Activated CD4-positive, alpha-beta T cell treated with anti-CD3 and anti-CD28 coated beads for 1 hour (primary cell): ENCODE measurements around the gene MPRIP.
"Not testable (repeated sequence)": the region's sequence is repeated elsewhere in the genome, so short reads cannot be mapped to it uniquely, and the experiment has no call there.

Experiments used
- DNase-seq: peaks from one replicate; pipeline ENCODE4 v3.0.0-alpha.2; 2020

The MPRIP gene

DNA sequence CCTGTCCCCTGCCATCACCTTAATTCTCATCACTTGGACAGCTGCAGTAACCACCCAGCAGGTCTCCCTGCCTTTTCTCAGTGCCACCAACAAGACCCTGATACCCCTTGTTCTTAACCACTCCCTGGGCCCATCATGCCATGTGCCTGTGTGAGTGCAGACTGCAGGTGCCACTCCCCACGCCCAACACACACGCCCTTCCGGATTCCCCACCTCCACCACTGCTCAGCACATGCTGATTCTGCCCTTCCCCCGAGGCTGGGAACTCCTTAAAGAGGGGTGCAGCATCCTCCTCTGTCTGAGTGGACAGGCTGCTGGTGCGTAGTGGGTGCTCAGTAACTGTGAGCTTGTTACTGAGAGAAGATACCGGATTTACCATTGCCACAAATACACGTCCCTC is 111.5 kb downstream of the MPRIP start:
- no peak for DNase-seq

DNA sequence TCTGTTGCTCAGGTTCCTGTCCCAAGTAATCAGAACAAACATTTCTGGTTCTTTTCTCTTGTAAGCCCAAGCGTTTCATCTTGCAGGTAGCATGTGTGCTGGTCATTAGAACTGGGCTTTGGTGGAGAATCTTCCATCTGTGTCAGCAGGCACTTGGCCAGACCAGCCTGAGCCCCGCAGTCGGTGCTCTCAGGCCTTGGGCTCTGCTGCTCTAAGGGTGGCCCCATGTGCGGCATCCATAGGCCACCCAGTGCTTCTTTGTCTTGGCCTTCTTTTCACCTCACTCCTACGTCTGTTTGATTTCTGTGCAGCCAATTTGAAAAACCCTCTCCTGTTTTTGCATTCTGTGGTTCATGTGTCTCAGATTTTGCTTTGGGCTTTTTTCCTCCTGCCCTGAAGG is 112.3 kb downstream of the MPRIP start:
- no peak for DNase-seq

DNA sequence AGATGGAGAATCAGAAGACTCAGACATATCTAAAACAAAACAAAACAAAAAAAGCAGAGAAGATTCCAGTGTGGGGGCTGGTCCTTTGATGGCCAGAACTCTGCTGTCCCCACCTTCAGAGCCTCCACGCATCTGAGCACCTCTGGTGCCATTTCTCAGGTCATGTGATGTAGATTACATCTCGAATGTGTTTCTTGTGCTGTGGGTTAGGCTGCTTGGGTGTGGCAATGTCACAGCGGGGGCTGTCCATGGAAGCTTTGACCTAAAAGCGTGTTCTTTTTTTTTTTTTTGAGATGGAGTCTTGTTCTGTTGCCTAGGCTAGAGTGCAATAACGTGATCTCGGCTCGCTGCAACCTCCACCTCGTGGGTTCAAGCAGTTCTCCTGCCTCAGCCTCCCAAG is 112.7 kb downstream of the MPRIP start:
- no peak for DNase-seq

DNA sequence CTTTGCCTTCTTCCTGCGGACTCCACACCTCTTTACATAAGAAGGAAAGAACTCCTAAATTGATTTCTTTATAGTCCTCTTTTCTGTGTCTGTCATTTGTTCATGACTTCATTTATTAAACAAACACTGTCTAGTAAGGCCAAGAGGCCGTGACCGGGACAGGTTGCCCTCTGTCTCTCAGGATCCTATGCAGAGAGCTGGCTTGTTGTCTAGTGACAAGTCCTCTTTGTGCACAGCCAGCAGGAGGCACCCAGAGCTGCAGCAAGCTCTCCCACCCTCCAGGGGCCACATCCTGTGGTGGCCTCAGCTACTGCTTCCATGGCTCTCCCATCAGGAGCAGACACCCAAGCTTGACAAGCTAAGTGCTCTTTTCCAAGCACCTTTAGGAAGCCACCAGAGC is 113.3 kb downstream of the MPRIP start:
- no peak for DNase-seq

DNA sequence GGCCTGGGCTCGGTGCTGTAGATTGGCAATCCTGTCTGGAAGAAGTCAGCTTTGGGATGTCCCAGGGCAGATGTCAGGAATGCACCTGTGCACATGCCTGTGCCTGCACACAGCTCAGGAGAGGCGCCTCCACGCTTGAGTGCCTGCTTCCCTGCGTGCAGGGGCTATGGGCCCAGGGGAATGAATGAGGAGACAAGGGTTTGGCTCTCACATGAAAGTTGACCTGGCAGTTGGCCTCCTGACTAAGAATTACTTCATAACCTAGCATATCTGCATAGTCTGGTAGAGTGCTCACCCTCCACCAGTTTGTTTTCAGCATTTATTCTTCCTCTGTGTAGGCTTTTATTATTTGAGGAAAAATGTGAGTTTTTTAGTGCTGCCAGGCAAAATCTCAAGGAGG is 113.8 kb downstream of the MPRIP start:
- no peak for DNase-seq

DNA sequence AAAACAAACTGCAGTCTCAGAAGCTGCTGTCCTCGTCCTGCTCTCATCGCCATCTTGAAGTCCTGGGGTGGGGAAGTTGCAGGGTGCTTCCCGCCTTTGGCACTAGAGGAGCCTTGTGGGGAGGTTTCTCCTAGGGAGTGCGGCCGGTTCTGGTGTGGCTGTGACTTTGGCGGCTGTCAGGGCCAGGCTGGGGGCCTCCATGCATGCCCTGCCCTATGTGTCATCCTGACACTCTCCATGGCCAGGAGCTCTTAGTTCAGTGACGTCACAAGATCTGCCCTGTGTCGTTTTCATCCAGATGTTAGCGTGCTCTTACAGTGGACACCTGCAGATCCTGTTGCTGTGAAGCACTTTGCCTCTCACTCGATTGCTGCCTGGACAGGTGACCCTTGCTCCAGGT is 114.3 kb downstream of the MPRIP start:
- no peak for DNase-seq

DNA sequence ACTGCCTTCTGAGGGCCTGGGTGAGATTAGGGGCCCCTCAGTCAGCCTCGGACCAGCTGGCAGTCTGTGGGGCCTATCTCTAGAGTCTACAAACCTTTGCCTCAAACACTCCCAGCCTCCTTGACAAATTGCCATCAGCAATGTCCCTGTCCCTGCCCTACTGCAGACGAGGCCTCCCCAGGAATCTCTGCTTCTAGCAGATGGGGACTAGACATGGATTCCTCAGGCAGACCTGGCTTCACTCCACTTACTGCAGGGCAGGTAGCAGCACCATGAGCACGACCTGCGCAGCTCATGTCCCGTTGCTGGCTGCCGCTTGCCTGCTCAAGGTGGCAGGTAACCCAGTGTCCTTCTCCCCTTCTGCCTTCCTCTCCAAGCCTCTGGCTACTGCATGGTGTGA is 114.8 kb downstream of the MPRIP start:
- DNase-seq = no peak

DNA sequence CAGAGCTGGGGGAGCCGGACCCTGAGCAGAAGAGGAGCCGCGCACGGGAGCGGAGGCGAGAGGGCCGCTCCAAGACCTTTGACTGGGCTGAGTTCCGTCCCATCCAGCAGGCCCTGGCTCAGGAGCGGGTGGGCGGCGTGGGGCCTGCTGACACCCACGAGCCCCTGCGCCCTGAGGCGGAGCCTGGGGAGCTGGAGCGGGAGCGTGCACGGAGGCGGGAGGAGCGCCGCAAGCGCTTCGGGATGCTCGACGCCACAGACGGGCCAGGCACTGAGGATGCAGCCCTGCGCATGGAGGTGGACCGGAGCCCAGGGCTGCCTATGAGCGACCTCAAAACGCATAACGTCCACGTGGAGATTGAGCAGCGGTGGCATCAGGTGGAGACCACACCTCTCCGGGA is 116.2 kb downstream of the MPRIP start:
- not testable (repeated sequence) for DNase-seq

DNA sequence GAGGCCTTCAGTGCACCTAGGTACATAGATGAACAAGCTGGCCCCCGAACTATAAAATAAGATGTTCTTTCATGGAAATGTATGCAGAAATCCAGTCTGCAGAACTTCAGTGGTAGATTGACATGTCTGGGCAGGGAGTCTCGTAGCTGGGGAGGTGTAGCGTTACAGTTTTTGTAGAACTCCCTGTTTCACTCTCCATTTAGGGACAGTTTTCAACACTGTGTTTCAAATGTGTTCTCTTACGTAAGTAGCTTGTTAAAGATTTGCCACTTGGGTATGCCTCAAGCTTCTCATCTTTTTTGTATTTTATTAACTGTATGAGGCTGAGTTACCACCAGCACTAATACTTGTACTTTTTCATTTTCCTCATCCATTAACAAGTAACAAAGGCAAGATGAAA is 117.3 kb downstream of the MPRIP start:
- no peak for DNase-seq

DNA sequence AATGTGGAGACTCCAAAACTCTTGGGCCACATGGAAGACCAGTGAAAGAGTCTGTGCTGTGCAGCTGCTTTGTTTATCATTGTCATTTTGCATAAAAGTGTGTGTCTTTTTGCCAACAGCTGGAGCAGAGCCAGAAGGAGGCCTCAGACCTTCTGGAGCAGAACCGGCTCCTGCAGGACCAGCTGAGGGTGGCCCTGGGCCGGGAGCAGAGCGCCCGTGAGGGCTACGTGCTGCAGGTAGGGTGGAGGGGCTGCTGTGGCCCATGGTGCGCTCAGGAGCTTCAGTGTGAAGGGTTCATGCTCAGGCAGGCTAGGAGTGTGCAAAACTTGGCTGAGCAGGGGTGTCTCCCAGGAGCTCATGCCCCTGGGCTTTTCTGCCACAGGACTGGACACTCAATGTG is 118.9 kb downstream of the MPRIP start:
- no peak for DNase-seq

DNA sequence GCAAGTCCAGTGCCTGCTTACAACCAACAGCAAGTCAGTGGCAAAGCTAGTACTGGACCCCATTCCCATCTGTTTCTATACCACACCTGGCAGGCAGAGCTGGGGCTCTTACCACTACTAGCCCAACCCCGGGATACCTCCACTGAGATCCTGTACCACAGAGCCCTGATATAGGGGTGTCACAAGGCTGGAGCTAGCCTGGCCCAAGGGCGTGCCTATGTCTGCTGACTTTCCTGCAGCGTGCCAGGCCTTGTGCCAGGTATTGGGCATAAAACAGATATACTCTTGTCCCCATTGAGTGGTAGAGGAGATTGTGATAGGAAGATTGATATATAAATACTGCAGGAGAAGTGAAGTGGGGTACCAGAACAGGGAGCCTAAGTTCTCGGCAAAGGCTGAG is 119.5 kb downstream of the MPRIP start:
- DNase-seq = no peak

DNA sequence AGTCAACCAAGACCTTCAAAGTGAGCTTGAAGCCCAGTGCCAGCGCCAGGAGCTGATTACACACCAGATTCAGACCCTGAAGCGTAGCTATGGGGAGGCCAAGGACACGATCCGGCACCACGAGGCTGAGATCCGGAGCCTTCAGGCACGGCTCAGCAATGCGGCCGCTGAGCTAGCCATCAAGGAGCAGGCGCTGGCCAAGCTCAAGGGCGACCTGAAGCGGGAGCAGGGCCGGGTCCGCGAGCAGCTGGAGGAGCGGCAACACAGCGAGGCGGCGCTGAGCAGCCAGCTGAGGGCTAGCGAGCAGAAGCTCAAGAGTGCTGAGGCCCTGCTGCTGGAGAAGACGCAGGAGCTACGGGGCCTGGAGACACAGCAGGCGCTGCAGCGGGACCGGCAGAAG is 121.9 kb downstream of the MPRIP start:
- DNase-seq = no peak

DNA sequence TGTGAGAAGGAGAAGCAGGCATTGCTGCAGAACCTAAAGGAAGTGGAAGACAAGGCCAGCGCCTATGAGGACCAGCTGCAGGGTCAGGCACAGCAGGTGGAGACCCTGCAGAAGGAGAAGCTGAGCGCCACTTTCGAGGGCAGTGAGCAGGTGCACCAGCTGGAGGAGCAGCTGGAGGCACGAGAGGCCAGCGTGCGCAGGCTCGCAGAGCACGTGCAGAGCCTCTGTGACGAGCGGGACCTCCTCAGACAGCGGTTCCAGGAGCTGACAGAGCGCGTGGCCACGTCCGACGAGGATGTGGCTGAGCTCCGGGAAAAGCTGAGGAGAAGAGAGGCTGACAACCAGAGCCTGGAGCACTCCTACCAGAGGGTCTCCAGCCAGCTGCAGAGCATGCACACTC is 122.4 kb downstream of the MPRIP start:
- DNase-seq = no peak

DNA sequence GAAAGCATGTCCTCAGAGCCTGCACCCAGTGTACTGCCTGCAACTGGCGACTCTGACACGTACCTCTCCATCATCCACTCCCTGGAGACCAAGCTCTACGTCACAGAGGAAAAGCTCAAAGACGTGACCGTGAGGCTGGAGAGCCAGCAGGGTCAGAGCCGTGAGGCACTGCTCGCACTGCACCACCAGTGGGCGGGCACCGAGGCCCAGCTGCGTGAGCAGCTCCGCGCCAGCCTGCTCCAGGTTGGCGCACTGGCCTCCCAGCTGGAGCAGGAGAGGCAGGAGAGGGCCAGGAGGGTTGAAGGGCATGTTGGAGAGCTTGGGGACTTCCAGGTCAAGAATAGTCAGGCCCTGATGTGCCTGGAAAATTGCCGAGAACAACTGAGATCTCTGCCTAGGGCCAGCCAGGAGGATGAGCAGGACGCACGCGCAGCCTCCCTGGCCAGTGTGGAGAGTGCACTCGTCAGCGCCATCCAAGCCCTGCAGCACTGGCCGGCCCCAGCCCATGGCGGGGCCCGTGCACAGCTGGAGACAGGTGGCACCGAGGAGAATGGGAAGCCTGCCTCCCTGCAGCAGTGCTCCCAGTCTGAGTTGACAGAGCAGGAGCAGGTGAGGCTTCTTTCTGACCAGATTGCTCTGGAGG is 123.5 kb downstream of the MPRIP start:
- DNase-seq = no peak

DNA sequence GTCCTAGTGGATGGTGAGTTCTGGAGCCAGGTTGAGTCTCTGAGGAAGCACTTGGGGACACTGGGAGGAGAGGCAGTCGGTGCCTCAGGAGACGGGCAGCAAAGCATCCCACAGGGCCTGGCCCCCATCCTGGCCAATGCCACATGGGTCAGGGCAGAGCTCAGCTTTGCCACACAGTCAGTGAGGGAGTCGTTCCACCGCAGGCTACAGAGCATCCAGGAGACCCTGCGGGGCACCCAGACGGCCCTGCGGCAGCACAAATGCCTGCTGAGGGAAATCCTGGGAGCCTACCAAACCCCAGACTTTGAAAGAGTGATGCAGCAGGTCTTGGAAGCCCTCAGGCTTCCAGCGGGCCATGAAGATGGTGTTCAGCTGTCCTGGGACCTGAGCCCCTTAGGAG is 124.2 kb downstream of the MPRIP start:
- DNase-seq = no peak

DNA sequence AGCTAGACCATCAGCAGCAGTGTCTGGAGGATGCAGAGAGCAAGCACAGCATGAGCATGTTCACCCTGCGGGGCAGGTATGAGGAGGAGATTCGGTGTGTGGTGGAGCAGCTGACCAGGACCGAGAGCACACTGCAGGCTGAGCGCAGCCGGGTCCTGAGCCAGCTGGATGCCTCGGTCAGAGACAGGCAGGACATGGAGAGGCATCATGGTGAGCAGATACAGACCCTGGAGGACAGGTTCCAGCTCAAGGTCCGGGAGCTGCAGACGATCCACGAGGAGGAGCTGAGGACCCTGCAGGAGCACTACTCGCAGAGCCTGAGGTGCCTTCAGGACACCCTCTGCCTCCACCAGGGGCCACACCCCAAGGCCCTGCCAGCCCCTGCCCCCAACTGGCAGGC is 125.1 kb downstream of the MPRIP start:
- DNase-seq = no peak

DNA sequence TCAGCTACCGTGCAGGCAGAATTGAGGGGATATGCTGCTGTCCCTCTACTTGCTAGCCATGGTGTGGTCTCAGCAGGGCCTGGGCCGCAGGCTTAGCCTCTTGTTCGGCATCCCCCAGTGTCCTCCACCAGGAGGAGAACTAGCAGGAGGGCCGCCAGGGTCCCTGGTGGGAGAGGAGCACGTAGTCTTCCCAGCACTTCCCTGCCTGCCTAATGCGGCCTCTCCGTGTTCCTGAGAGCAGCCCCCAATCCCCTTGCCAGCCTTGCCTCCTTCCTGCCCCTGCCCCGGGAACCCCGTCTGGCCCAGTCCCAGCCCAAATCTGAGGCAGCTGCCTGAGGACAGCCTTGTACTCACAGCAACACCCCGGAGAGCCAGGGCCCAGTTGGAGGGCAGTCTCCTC is 125.7 kb downstream of the MPRIP start:
- DNase-seq = no peak

DNA sequence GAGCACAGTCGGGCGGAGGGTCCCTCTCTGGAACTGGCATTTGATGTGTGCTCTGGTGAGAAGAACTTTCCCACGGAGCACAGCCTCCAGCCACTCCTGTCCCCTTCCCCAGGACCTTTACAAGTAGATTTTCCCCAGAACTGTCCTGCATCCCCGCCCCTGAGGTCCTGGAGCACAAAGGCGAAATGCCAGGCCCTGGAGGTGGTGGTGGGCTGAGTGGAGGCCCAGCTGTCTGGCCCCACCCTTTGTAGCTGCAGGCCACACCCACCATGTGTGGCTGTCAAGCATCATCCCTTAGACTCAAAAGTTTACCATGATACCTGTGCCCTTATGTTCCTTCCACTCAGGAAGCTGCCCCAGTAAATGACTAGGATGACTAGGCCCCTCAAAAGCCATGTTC is 126.1 kb downstream of the MPRIP start:
- DNase-seq = no peak

DNA sequence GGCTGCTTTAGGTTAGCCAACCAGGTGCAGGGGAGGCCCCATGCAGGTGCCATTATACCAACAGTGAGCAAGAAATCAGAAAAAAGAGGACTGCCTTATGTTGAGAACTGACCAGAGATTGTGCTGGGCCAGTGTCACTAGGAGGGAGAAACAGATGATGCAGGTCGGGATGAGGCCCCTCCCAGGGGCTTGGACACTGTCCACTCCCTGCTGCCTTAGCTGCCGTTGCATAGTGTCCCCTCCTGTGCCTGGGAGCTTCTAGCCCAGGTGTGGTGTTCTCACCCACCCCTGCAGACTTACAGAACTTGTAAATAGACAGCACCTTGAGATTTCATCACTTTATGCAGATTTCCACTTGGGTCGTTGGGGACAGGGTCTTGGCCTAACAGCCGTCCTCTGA is 127.1 kb downstream of the MPRIP start:
- no peak for DNase-seq

DNA sequence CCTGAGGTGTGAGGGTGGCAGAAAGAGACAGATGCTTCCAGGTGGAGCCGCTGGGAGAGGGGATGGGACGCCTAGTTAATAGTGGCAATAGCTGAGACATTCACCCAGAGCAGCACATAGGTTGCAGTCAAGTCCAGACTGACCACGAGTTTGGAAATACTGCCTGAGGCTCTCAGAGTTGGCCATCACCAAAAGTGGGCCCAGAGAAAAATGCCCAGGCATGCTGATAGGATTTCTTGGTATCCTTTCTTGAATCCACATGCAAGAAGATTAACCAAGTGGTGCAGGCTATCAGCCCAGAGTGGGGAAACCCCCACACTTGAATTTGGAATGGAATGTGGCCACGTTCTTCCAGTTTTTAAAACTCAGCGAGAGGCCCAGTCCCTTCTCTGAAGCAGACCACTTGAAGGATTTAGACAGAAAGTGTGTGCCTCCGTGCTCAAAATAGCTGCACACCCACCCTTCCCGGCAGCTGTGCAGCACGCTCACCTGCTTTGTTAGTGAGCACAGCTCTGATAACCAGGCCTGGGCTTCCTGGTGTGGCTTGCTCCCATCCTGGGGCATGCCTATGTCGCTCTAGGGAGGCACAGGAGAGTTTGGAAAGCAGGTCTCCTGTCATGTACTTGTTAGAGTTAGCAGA is 128.2 kb downstream of the MPRIP start:
- no peak for DNase-seq

DNA sequence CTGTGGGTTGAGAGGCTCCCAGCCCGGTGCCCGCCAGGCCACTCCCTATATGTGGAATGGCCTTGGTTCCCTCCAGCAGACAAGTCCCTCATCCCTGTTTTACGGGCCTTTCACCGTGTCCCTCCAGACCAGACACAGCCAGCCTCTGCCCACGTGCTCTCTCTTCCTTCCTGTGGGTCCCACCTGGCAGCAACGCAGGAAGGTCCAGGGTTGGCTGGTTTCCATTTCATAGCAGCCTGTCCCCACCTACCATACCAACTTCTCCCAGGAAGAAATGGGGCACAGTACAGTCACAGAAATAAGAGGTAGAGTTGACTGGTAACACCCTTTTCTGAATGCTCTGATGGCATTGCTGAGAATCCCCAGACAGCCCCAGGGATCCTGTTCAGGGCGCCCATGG is 128.9 kb downstream of the MPRIP start:
- DNase-seq = no peak

DNA sequence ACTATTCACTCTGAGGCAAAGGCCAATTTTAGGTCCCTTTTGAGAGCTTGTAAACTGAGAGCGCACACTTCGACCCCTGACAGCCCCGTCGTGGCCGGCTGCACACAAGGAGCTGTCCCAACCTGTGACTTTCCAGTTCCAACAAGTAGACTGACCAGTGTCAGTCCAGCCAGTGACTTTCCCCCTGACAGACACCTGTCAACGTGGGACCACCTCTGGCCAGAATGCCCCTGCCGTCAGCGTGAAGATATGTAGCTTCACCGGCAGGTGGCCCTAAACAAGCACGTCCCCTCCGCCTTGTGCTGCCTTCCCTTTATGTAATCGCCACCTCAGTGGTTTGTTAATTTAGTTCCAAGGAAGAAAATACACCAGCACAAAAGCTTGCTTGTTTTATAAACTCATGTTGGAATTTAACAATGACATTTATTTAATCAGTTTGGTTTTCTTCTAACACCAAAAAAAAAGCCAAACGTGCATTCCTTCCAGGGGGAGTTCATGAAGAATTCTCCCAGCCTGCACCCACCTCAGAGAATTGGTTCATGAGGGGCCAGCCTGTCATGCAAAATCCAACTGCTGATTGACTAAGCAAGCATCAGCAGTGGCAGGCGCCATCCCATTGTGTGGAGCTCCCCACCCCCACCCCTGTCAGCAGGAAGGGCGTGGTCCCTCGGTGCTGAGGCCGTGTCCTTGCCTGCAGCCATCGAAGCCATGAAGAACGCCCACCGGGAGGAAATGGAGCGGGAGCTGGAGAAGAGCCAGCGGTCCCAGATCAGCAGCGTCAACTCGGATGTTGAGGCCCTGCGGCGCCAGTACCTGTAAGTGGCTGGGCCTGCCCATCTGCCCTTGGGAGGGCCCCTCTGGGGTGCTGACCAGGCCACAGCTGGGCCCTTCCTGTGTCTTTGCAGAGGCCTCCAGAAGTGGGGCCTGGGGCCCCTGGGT is 130.0 kb downstream of the MPRIP start:
- no peak for DNase-seq

DNA sequence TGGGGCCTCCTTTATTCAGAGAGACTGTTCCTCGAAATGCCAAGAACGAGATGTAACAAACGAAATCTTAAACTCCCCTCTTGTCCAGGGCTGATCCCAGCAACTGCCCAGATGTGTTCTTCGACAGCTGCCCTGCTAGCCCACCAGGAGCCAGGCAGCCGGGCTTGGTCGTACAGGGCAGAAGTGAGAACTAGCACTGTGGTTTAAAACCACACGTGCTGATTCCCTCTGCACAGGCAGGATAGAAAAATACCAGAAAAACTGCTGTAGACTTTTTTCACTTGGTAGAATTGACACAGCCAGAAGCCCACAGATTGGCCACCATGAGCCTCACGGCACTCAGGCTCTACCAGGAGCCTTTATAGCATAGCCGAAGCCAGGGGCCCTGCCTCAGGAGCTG is 130.7 kb downstream of the MPRIP start:
- no peak for DNase-seq

DNA sequence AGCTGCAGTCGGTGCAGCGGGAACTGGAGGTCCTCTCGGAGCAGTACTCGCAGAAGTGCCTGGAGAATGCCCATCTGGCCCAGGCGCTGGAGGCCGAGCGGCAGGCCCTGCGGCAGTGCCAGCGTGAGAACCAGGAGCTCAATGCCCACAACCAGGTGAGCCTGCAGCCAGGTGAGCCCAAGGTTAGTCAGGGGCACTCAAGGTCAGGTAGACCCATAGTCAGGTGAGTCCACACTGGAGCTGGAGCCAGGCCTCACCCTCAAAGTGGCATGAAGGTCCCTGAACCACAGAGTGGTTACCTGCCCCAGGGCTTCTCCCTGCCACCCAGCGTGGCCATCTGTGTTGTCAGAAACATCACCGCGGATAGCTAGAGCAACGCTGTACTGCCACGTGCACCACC is 131.7 kb downstream of the MPRIP start:
- no peak for DNase-seq
